Choroid plexus epithelial cell (primary cell): Measurements from ENCODE around the gene PRPF40A.

ENCODE experiments used
- DNase-seq: peaks from one replicate; pipeline ENCODE4 v3.0.0-alpha.2; 2010; ENCODE audit warnings: low read depth
- H3K4me3 ChIP-seq: 2 replicates; pipeline ENCODE4 v1.5.1; 2011; ENCODE audit warnings: low read depth, mild to moderate bottlenecking, control low read depth, low read length, moderate library complexity
- CTCF ChIP-seq: conservative IDR thresholded peaks from 2 replicates; pipeline ENCODE4 v1.5.1; 2011; ENCODE audit warnings: low read depth, mild to moderate bottlenecking, control low read depth, inconsistent platforms, low read length, moderate library complexity

The PRPF40A gene

GRCh38 chr2:152644189-152644873 lies 72.9 kb downstream of the PRPF40A start:
- DNase-seq, result no peak
- H3K4me3 ChIP-seq, result no peak overlapping the region
- TF ChIP-seq CTCF, result no peak

GRCh38 chr2:152638590-152638989 lies 78.7 kb downstream of the PRPF40A start:
- TF ChIP-seq CTCF, result no peak

GRCh38 chr2:152638056-152638455 lies 79.2 kb downstream of the PRPF40A start:
- no peak overlapping the region for H3K4me3 ChIP-seq
- no peak for TF ChIP-seq CTCF
- peak; percentile 15 for DNase-seq

More at GRCh38 chr2:152638590-152638989, 78.7 kb downstream of the PRPF40A start:
- H3K4me3 ChIP-seq, result no peak overlapping the region
- DNase-seq, result no peak

GRCh38 chr2:152637251-152637650 lies 80.0 kb downstream of the PRPF40A start:
- DNase-seq, result peak; percentile 76
- peak; percentile 5 for TF ChIP-seq CTCF

DNA sequence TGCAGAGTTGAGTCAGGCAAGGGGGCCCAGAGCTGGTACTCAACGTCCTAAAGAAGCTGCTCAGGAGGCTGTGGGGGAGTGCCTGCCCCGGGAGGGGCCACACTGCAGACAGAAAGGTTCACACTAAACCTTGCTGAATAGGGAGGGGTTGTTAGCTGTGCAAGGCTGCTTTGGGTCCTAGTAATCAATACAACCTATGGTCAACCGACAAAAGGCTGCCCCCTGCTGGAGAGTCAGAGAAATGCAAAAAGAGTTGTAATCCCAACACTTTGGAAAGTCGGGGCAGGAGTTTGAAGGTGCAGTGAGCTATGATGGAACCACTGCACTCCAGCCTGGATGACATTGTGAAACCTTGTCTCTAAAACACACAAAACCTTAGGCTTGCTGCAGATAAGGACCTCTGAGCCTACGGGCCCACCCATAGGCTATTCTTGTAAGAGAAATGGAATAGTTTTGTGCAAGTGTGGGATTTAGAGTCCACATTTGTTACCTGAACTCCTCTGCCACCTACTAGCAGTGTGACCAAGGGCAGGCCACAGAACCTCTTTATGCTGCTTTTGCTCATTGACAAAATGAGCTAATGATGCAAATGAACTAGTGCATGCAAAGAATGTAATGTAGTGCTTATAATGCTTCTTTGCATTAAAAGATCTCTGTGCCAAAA lies 81.5 kb downstream of the PRPF40A start:
- DNase-seq, result peak; percentile 66
- H3K4me3 ChIP-seq, result no peak overlapping the region
- peak; percentile 84 for TF ChIP-seq CTCF

More at GRCh38 chr2:152637251-152637650, 80.0 kb downstream of the PRPF40A start:
- H3K4me3 ChIP-seq, result no peak overlapping the region

DNA sequence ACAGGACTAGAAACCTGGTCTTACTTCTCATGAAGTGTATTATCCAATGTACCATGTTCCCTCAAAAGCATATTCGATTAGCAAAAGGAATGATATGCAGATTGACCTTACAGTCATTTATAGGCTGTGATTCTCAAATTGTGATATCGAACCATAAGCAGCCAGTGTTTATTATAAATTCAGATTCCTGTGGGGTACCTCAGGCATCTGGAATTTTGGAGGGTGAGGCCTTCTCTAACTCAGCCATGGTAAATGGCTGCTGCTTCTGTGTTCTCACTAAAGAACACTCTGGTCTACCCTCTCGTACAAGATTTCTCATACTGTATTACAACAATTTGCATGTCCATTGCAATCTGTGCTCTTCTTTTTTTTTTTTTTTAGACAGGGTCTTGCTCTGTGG lies 84.5 kb downstream of the PRPF40A start:
- DNase-seq, result no peak
- TF ChIP-seq CTCF, result no peak
- no peak overlapping the region for H3K4me3 ChIP-seq

GRCh38 chr2:152630466-152630865 lies 86.8 kb downstream of the PRPF40A start:
- no peak overlapping the region for H3K4me3 ChIP-seq
- TF ChIP-seq CTCF, result no peak
- DNase-seq, result no peak
